BE2C (cell line): Measurements from ENCODE around the gene HDAC4.
A peak's percentile ranks its signal among the peaks of the same experiment; 100 is the strongest.

Experiments used
- DNase-seq: peaks from one replicate; pipeline ENCODE4 v3.0.0-alpha.2; 2020
- H3K27me3 ChIP-seq: fragments of 250-450 bp; sonication (Bioruptor Pico); 2 replicates; pipeline ENCODE4 v1.5.1; 2020; ENCODE audit warnings: mild to moderate bottlenecking
- H3K36me3 ChIP-seq: fragments of 250-450 bp; sonication (Bioruptor Pico); 2 replicates; pipeline ENCODE4 v1.5.1; 2020; ENCODE audit warnings: mild to moderate bottlenecking
- H3K4me1 ChIP-seq: fragments of 250-450 bp; sonication (Bioruptor Pico); 2 replicates; pipeline ENCODE4 v1.5.1; 2020
- H3K4me3 ChIP-seq: 2 replicates; pipeline ENCODE4 v1.5.1; 2011; ENCODE audit warnings: low read depth, low read length
- H3K9me3 ChIP-seq: fragments of 250-450 bp; sonication (Bioruptor Pico); 2 replicates; pipeline ENCODE4 v1.5.1; 2020
- TF ChIP-seq, protein P1 (sequence below): IDR thresholded peaks from 2 replicates; pipeline ENCODE4 v1.5.1; 2012; ENCODE audit warnings: mild to moderate bottlenecking, low read depth, low read length

The HDAC4 gene

DNA sequence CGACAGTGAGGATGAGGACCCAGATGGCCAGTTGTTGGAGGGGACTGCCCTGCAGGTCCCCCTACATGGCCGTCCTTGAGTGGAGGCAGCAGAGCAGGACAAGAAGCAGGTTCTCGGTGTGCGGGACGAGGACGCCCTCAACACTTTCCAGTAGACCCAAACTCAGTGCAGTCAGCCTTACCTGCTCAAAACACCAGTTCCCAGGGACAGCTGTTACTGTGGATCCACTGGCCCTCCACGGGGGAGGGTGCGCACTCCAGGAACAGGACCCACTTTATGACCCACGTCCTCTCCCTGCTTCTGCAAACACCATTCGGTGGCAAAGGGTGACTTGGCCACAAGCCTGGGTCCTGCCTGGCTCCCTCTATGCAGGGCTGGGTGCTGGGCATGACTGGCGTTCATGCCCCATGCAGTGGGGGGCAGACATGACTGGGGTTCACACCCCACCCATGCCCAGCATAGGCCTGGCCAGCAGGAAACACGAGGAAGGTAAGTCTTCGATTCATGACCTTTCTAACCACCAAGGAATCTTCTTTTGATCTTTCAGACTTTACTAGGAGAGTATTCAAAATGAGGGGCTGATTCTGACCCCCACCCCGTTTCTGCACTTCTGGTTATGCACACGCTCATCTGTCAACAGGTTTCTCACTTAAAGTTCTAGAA, 233.7 kb downstream of the HDAC4 start:
- H3K4me3 ChIP-seq = no peak overlapping the region
- no peak for DNase-seq
- no peaks in the 10 kb centered on the region; the same call in 1 of the 2 replicates for H3K36me3 ChIP-seq
- H3K27me3 ChIP-seq = no peaks in the 10 kb centered on the region
- no peaks in the 10 kb centered on the region for H3K4me1 ChIP-seq
- no peaks in the 10 kb centered on the region for H3K9me3 ChIP-seq
- TF ChIP-seq, protein P1, sequence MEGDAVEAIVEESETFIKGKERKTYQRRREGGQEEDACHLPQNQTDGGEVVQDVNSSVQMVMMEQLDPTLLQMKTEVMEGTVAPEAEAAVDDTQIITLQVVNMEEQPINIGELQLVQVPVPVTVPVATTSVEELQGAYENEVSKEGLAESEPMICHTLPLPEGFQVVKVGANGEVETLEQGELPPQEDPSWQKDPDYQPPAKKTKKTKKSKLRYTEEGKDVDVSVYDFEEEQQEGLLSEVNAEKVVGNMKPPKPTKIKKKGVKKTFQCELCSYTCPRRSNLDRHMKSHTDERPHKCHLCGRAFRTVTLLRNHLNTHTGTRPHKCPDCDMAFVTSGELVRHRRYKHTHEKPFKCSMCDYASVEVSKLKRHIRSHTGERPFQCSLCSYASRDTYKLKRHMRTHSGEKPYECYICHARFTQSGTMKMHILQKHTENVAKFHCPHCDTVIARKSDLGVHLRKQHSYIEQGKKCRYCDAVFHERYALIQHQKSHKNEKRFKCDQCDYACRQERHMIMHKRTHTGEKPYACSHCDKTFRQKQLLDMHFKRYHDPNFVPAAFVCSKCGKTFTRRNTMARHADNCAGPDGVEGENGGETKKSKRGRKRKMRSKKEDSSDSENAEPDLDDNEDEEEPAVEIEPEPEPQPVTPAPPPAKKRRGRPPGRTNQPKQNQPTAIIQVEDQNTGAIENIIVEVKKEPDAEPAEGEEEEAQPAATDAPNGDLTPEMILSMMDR = no peak

DNA sequence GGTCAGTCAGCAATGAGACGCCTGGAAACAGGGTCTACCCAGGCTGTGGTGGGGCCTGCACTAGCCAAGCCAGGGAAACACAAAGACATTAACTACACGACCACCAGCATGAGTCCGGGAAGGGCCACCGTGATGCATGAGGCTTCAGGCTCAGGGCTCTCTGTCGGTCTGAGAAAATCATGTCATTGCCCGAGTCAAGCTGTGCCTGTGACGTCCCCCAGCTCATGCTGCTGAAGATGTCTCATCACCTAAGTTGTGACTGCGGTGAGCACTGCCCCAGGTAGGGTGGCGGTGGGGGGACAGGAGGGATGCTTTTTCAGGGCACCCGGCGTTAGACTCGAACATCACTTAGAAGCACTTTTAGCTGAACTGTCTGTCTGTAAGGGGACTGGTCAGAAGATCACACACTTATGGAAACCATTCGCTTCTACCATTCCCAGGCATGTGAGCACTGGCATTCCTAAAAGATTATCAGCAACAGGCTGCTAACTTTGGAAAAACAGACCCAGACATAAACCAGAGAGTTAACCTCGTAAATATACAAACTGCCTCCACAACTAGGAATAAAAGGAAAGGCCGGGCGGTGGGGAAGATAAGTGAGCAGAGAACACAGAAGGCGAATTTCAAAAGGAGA, 234.5 kb downstream of the HDAC4 start:
- Histone ChIP-seq H3K27me3 (no peaks in the 10 kb centered on the region), H3K4me1 (no peaks in the 10 kb centered on the region), H3K9me3 (no peaks in the 10 kb centered on the region), H3K4me3 (no peak overlapping the region), H3K36me3 (no peaks in the 10 kb centered on the region; the same call in 1 of the 2 replicates)
- no peak for DNase-seq
- TF ChIP-seq, protein P1 = no peak

DNA sequence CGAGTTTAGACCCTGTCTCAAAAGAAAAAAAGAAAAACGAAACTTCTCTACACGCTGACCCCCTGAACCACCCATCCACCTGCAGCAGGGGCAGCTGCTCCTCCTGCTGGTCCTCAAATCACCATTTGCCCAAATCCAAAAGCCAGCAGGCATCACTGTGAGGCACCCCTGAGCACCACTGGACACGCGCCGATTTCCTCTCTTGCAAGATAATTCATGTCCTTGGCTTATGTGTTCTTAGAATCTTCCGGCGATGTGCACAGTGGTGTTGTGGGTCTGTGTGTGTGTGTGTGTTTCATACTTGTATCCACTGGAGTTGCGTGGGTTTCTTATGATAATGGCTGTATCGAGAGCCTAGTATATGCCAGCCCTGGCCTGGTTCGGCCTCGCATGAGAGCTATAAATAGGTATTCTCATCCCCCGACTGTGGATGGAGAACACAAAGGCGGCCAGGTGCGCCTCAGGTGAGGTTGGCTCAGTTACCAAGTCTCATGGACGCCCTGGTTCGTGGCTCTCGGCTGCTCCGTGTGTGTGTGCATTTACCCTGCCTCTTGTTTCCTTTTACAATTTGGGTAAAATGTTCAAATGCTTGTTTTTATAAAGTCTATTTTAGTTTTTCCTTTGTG, 235.5 kb downstream of the HDAC4 start:
- Histone ChIP-seq H3K27me3 (no peaks in the 10 kb centered on the region), H3K4me1 (no peaks in the 10 kb centered on the region), H3K4me3 (no peak overlapping the region), H3K36me3 (no peaks in the 10 kb centered on the region; the same call in 1 of the 2 replicates), H3K9me3 (no peaks in the 10 kb centered on the region)
- TF ChIP-seq, protein P1 = no peak
- peak; percentile 5 for DNase-seq

DNA sequence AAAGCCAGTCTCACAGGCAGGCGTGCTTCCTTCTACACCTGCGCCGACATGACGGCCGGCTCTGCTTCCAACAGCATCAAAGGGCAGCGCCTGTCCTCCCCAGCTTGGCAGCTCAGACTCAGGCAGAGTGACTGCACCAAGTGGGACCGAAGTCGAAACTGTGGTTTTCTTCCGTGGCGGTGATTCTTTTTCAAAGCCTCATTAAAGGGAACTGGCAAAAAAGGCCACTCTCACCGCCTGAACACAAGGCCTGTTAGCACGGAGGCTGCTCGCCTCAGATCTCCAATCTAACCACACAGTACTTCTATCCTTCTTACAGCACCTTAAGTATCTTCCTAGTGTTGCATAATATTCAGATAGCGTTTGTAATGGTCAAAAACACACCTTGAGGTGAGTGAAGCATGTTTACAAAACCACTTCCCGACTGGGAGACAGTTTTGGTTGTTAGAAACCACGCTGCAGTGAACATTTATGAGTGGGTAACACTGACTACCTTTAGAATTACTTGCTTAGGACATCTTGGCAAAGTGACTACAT, 236.4 kb downstream of the HDAC4 start:
- DNase-seq = peak; percentile 5
- H3K4me3 ChIP-seq = no peak overlapping the region
- TF ChIP-seq, protein P1 = no peak
- H3K27me3 ChIP-seq = no peaks in the 10 kb centered on the region
- H3K36me3 ChIP-seq = no peaks in the 10 kb centered on the region; the same call in none of the 2 replicates
- no peaks in the 10 kb centered on the region for H3K9me3 ChIP-seq
- H3K4me1 ChIP-seq = no peaks in the 10 kb centered on the region

DNA sequence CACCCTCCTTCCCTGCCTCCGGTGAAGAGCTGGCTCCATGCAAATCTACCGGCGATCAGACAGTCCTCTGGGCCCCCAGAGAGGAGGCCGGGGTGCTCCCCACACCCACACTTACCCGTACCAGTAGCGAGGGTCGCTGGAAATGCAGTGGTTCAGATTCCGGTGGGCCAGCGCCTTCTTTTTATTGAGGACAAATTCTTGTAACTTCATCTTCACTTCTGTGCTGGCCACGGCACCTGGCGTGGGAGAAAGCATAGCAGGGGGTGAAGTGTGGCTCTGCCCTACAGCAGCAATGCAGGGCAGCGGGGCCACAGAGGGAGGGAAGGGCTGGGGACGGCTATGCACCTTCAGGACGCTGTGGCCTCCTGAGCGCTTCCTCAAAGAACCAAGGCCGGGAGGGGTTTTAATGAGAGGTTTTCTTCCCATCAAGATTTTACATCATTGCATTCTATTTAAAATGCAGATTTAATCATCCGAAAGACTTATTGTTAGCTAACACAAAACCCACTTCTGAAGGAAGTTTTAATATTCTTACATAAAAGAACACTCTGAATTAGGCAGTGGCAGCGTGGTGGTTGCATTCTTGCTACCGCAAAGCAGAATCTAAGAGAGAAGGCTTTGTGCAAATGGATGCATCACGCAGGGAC, 237.0 kb downstream of the HDAC4 start:
- peak; percentile 4 for DNase-seq
- TF ChIP-seq, protein P1 = no peak
- H3K27me3 ChIP-seq = no peaks in the 10 kb centered on the region
- H3K9me3 ChIP-seq = no peaks in the 10 kb centered on the region
- no peaks in the 10 kb centered on the region for H3K4me1 ChIP-seq
- no peak overlapping the region for H3K4me3 ChIP-seq
- no peaks in the 10 kb centered on the region; the same call in none of the 2 replicates for H3K36me3 ChIP-seq
